ENCODE results near the gene FGF23. TPM values are rescaled to one million over a fixed set of nuclear protein-coding genes. Genes with fewer than 3 reads are reported as not detected.
A peak's percentile ranks its signal among the peaks of the same experiment; 100 is the strongest.

Gene FGF23
- total and polyA plus RNA-seq, 2 experiments from 2014 or later = not detected

- Histone ChIP-seq H3K4me2 (ENCODE audit: unreplicated experiment) (no peak overlapping the region), H3K9ac (no peak overlapping the region), H3K79me2 (ENCODE audit: insufficient read depth) (no peaks in the 10 kb centered on the region), H3K4me1 (ENCODE audit: insufficient read depth) (no peaks in the 10 kb centered on the region), H2AFZ (no peak overlapping the region), H3K27ac (no peak overlapping the region), H3K9me2 (ENCODE audit: insufficient read depth) (no peaks in the 10 kb centered on the region), H3K4me3 (no peak overlapping the region), H3F3A (ENCODE audit: insufficient read depth) (no peaks in the 10 kb centered on the region), H3K27me3 (replicated peaks; ENCODE audit: insufficient read depth) (peaks cover 29% of the 10 kb centered on the region), H4K20me1 (ENCODE audit: insufficient read depth) (no peaks in the 10 kb centered on the region), H3K9me3 (ENCODE audit: low read depth) (no peaks in the 10 kb centered on the region), H3K36me3 (ENCODE audit: low read depth) (no peaks in the 10 kb centered on the region)
- peak; percentile 54 for DNase-seq
- in situ Hi-C loops (cut with MboI) = no loop called here
- TF ChIP-seq EZH2 (IDR thresholded peaks at IDR 0.05; ENCODE audit: insufficient read depth, poor library complexity, severe bottlenecking) = no peak
- WGBS, 2 experiments (ENCODE audit: low coverage in 1 of 2, low lambda C conversion rate in 2 of 2, missing lambda C conversion rate in 2 of 2) = 34 to 39% methylated on average over 4 of the region's 4 CpGs
Measured at GRCh38 chr12:4421590-4422031, 42.1 kb upstream of the FGF23 start.

GRCh38 chr12:4420138-4420670 lies 40.7 kb upstream of the FGF23 start:
- Histone ChIP-seq H3F3A (ENCODE audit: insufficient read depth) (no peaks in the 10 kb centered on the region), H3K4me2 (ENCODE audit: unreplicated experiment) (no peak overlapping the region), H3K4me3 (no peak overlapping the region), H3K9ac (no peak overlapping the region), H3K9me3 (ENCODE audit: low read depth) (no peaks in the 10 kb centered on the region), H3K27me3 (replicated peaks; ENCODE audit: insufficient read depth) (peaks cover 41% of the 10 kb centered on the region), H3K9me2 (ENCODE audit: insufficient read depth) (no peaks in the 10 kb centered on the region), H3K27ac (no peak overlapping the region), H4K20me1 (ENCODE audit: insufficient read depth) (no peaks in the 10 kb centered on the region), H2AFZ (no peak overlapping the region), H3K4me1 (ENCODE audit: insufficient read depth) (no peaks in the 10 kb centered on the region), H3K36me3 (ENCODE audit: low read depth) (no peaks in the 10 kb centered on the region), H3K79me2 (ENCODE audit: insufficient read depth) (no peaks in the 10 kb centered on the region)
- WGBS, 2 experiments (ENCODE audit: low coverage in 1 of 2, low lambda C conversion rate in 2 of 2, missing lambda C conversion rate in 2 of 2) = 63 to 66% methylated on average over 5 of the region's 5 CpGs
- DNase-seq = no peak
- TF ChIP-seq EZH2phosphoT487 (IDR thresholded peaks at IDR 0.05; ENCODE audit: insufficient read depth, low read depth) = no peak
- TF ChIP-seq EZH2 (IDR thresholded peaks at IDR 0.05; ENCODE audit: insufficient read depth, poor library complexity, severe bottlenecking) = no peak
- in situ Hi-C loops (cut with MboI) = no loop called here

- in situ Hi-C loops (cut with MboI) = no loop called here
- no peak for TF ChIP-seq EZH2 (IDR thresholded peaks at IDR 0.05; ENCODE audit: insufficient read depth, poor library complexity, severe bottlenecking)
- no peak for TF ChIP-seq EZH2phosphoT487 (IDR thresholded peaks at IDR 0.05; ENCODE audit: insufficient read depth, low read depth)
- Histone ChIP-seq H3K36me3 (ENCODE audit: low read depth) (no peaks in the 10 kb centered on the region), H3K27ac (no peak overlapping the region), H3K79me2 (ENCODE audit: insufficient read depth) (no peaks in the 10 kb centered on the region), H3K4me1 (ENCODE audit: insufficient read depth) (no peaks in the 10 kb centered on the region), H3K9me3 (ENCODE audit: low read depth) (no peaks in the 10 kb centered on the region), H3K4me2 (ENCODE audit: unreplicated experiment) (no peak overlapping the region), H3K27me3 (replicated peaks; ENCODE audit: insufficient read depth) (peaks cover 54% of the 10 kb centered on the region), H2AFZ (no peak overlapping the region), H3K9me2 (ENCODE audit: insufficient read depth) (no peaks in the 10 kb centered on the region), H3F3A (ENCODE audit: insufficient read depth) (no peaks in the 10 kb centered on the region), H4K20me1 (ENCODE audit: insufficient read depth) (no peaks in the 10 kb centered on the region), H3K4me3 (no peak overlapping the region), H3K9ac (no peak overlapping the region)
- 60 to 68% methylated on average over 5 of the region's 5 CpGs for WGBS, 2 experiments (ENCODE audit: low coverage in 1 of 2, low lambda C conversion rate in 2 of 2, missing lambda C conversion rate in 2 of 2)
- DNase-seq = no peak
Measured at GRCh38 chr12:4418913-4419312, 39.4 kb upstream of the FGF23 start.

- H3K4me2 ChIP-seq (ENCODE audit: unreplicated experiment) = no peak overlapping the region
- no peak for DNase-seq
- H3K4me3 ChIP-seq = no peak overlapping the region
- H3K27ac ChIP-seq = no peak overlapping the region
- H3K9ac ChIP-seq = no peak overlapping the region
- no peaks in the 10 kb centered on the region for H3K9me3 ChIP-seq (ENCODE audit: low read depth)
- no peaks in the 10 kb centered on the region for H4K20me1 ChIP-seq (ENCODE audit: insufficient read depth)
- H3K4me1 ChIP-seq (ENCODE audit: insufficient read depth) = no peaks in the 10 kb centered on the region
- WGBS, 2 experiments (ENCODE audit: low coverage in 1 of 2, low lambda C conversion rate in 2 of 2, missing lambda C conversion rate in 2 of 2) = 18 to 28% methylated on average over 5 of the region's 5 CpGs
- H3K27me3 ChIP-seq (replicated peaks; ENCODE audit: insufficient read depth) = peaks cover 61% of the 10 kb centered on the region
- H2AFZ ChIP-seq = no peak overlapping the region
- H3K79me2 ChIP-seq (ENCODE audit: insufficient read depth) = no peaks in the 10 kb centered on the region
- TF ChIP-seq EZH2phosphoT487 (IDR thresholded peaks at IDR 0.05; ENCODE audit: insufficient read depth, low read depth) = no peak
- H3F3A ChIP-seq (ENCODE audit: insufficient read depth) = no peaks in the 10 kb centered on the region
- no peaks in the 10 kb centered on the region for H3K9me2 ChIP-seq (ENCODE audit: insufficient read depth)
- no peaks in the 10 kb centered on the region for H3K36me3 ChIP-seq (ENCODE audit: low read depth)
- in situ Hi-C loops (cut with MboI) = no loop called here
Measured at GRCh38 chr12:4417936-4418335, 38.4 kb upstream of the FGF23 start.

GRCh38 chr12:4417455-4417854 lies 37.9 kb upstream of the FGF23 start:
- H3K27ac ChIP-seq = no peak overlapping the region
- peaks cover 66% of the 10 kb centered on the region for H3K27me3 ChIP-seq (replicated peaks; ENCODE audit: insufficient read depth)
- H3K4me1 ChIP-seq (ENCODE audit: insufficient read depth) = no peaks in the 10 kb centered on the region
- 0 to 6% methylated on average over 6 of the region's 6 CpGs for WGBS, 2 experiments (ENCODE audit: low coverage in 1 of 2, low lambda C conversion rate in 2 of 2, missing lambda C conversion rate in 2 of 2)
- in situ Hi-C loops (cut with MboI) = no loop called here
- H3K4me3 ChIP-seq = no peak overlapping the region
- no peak overlapping the region for H3K4me2 ChIP-seq (ENCODE audit: unreplicated experiment)
- H3K9me3 ChIP-seq (ENCODE audit: low read depth) = no peaks in the 10 kb centered on the region
- TF ChIP-seq EZH2phosphoT487 (IDR thresholded peaks at IDR 0.05; ENCODE audit: insufficient read depth, low read depth) = no peak
- no peaks in the 10 kb centered on the region for H3K79me2 ChIP-seq (ENCODE audit: insufficient read depth)
- no peak overlapping the region for H2AFZ ChIP-seq
- no peak overlapping the region for H3K9ac ChIP-seq
- no peaks in the 10 kb centered on the region for H4K20me1 ChIP-seq (ENCODE audit: insufficient read depth)
- H3K9me2 ChIP-seq (ENCODE audit: insufficient read depth) = no peaks in the 10 kb centered on the region
- DNase-seq = no peak
- no peaks in the 10 kb centered on the region for H3F3A ChIP-seq (ENCODE audit: insufficient read depth)
- H3K36me3 ChIP-seq (ENCODE audit: low read depth) = no peaks in the 10 kb centered on the region

Data from GM23248 (cell line).